NCI-H2081 (cell line): ENCODE measurements around the gene DNAJC4.
"Not testable (repeated sequence)": the region's sequence is repeated elsewhere in the genome, so short reads cannot be mapped to it uniquely, and the experiment has no call there.

ENCODE experiments used
- DNase-seq, 2 experiments: peaks; one replicate each; lab custom pipeline; 2025; lab: John Stamatoyannopoulos, UW

DNAJC4 gene

DNA sequence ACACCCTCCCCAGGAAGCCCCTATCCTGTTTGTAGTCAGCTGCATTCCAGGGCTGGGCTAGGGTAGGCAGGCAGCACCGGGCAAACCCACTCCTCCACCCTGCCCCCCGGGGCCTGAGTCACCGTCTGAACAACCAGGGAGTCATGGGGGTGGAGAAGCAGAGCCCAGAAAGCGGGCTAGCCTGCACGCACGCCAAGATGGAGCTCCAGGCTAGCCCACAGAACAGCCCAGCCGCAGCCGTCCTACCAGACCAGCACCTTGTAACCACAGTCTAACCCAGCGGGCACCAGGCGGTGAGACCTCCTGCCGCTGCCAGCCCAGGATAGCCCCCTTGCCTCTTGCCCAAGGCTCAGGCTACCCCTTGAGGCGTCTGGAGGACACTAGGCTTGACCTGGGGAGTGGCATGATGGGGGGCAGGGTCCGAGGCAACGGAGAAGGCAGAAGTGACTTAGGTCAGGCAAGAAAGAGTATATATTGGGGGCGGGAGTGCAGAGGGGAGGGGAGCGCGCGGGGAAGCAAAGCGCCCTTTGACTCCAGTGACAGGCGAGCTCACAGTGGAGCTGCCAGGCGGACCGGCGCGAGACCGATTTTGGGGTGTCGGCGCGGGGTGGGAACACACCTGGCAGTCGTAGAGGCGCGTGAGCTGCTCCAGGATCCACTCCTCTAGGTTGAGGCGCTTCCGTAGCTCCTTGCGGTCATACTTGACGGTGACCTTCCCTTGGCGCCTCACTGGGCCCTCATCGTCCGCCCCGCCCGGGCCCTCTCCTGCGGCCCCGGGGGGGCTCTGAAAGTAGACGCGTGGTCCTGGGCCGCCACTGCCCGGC is 15.7 kb downstream of the DNAJC4 start:
- DNase-seq, result peak; percentile 25 to 60

- not testable (repeated sequence) for DNase-seq
Observed at GRCh38 chr11:64246621-64246870, 16.2 kb downstream of the DNAJC4 start.

- peak; percentile 74 to 81 for DNase-seq
Observed at GRCh38 chr11:64246871-64247728, 16.8 kb downstream of the DNAJC4 start, which contains the start of gene PPP1R14B. TSS of gene PPP1R14B (minus strand) at chr11:64246943. CDS start at chr11:64246673, 270 bp downstream.

- no peak for DNase-seq
Observed at GRCh38 chr11:64247729-64248531, 17.6 kb downstream of the DNAJC4 start.

GRCh38 chr11:64248578-64248977 is 18.2 kb downstream of the DNAJC4 start:
- DNase-seq, result no peak

GRCh38 chr11:64249038-64249437 is 18.7 kb downstream of the DNAJC4 start:
- no peak for DNase-seq

- DNase-seq, result no peak
Observed at GRCh38 chr11:64249563-64250414, 19.4 kb downstream of the DNAJC4 start.

GRCh38 chr11:64250415-64251015 is 20.2 kb downstream of the DNAJC4 start:
- DNase-seq, result no peak

DNA sequence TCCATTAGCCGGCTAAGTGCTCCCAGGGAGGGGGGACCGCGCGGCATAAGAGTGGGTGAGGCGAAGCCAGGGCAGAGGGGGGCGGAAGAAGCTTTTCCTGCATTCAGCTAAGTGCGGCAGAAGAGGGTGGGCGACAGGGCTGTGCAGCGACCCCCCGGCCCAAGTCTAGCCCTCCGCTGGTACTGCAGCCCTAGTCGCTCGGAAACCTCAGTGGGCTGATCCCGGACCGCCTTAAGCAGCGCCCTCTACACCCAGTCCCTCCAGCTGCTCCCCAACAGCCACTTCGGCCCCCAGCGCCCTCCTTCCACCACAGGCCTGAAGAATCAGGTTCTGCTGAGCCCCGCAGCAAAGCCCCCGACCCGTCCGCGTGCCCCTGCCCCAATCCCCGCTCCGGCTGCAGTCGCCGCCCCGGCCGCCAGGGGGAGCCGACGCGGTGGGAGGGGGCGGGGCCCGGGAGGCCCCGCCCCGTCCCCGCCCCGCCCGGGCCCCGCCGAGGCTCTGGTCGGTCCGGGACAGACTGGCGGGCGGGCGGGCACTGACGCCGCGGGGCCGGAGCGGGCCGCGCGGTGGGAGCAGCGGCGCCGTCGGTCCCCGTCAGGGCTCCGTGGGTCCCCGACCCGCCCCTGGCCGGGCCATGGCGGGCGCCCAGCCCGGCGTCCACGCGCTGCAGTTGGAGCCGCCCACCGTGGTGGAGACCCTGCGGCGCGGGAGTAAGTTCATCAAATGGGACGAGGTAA is 20.8 kb downstream of the DNAJC4 start, which contains the start of gene PLCB3:
Gene PLCB3, plus strand, starts transcription at position 515 of the 737 bp plus-strand sequence. Its CDS starts 120 bp downstream, at position 635.
- peak; percentile 19 to 31 for DNase-seq

DNA sequence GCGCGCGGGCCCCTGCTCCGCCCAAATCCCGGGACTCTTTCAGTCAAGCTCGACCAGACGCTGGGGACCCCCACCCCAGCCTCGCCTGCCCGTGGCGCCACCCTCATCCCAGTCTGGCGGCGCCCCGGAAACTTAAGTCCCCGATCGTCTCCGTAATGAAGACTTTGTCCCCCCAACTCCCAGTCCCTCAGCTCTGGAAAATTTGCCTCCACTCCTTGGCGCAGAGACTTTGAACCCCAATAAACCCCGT is 21.3 kb downstream of the DNAJC4 start:
- DNase-seq, result no peak

GRCh38 chr11:64252003-64252872 is 21.9 kb downstream of the DNAJC4 start:
- peak in 1 of 2 experiments; percentile 20 for DNase-seq

DNA sequence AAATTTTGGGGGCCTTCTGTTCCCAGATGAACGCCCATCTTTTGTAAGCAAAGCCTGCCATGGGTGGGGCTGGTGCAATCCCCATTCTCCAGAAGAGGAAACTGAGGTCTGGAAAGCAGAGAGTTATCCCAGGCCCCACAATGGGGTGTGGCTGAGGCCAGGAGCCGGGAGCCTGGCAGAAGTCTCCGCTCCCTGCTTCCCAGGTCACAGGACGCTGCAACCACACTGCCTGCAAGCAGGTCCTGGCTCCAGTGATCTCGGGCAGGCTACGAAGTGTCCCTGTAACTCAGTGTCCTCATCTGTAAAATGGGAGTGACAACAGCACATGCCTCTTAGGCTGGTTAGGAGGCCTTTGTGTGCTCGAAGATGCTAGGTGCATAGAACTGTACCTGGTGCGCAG is 22.7 kb downstream of the DNAJC4 start:
- DNase-seq, result no peak

GRCh38 chr11:64253481-64253880 is 23.1 kb downstream of the DNAJC4 start:
- no peak for DNase-seq

DNA sequence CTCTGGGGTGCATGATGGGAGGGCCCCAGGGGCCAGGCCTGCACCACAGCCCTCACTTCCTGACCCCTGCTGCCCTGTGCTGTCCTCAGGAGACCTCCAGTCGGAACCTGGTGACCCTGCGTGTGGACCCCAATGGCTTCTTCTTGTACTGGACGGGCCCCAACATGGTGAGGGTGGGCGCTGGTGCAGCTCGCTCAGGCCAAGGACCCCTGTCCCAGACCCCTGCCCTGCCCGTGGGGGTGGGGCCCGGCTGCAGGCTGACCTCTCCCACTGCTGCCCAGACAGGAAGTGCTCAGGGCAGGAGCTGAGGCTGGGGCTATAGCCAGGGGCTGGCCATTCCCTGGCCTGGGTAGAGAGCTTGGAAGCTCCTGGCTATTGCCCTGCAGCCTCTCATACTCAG is 24.0 kb downstream of the DNAJC4 start:
- no peak for DNase-seq

GRCh38 chr11:64255135-64256128 is 25.1 kb downstream of the DNAJC4 start:
- no peak for DNase-seq

GRCh38 chr11:64256300-64256699 is 26.0 kb downstream of the DNAJC4 start:
- DNase-seq, result no peak

- DNase-seq, result no peak
Observed at GRCh38 chr11:64258356-64258755, 28.0 kb downstream of the DNAJC4 start.

GRCh38 chr11:64258946-64259532 is 28.7 kb downstream of the DNAJC4 start:
- no peak for DNase-seq
